ENCODE data around the gene ZSCAN30. TPM values are rescaled to one million over a fixed set of nuclear protein-coding genes. Genes with fewer than 3 reads are reported as not detected.

The ZSCAN30 gene
- total RNA-seq, 1 donor from 2014 or later: 30.0 TPM

DNA sequence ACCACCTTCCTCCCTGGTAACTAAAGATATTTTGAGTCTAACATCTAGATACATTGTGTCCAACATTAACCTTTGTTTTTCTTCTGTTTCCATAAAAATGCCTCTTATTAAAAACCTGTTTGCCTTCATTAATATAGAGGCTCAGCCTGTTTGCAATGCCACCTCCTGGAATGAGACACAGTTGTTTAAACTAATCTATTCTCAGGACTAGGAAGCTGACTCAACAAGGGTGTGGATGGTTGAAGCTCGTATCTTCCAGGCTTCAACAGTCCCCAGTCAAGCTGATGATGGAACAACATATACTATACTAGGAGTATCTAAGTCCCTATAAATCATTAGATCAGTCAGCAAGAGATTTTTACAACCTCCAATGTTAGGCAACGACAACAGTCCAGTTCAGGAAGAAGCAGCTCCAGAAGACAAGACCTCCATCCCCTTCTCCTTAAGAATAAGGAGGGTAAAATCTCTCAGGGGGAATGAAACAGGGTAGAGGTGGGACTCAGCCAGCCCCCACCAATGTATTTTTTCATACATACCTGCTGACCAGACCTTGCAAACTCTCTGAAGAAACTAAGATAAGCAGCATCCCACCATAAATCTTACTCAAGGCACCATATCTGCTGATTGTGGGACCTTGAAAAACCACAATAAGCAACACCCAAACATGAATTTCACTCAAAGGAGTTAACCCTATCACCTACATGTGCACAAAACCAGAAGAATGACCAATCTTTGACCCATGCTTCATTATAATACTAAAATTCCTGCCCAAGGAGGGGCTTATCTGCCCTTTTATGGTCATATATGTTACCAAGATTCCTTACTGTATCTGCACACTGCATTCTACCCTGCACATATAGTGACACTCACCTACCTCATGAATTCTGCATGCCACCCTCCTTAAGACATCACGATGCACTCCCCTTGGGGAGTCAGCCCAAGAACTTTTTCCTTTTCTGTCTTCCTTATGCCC, 32.7 kb upstream of the ZSCAN30 start:
- no peaks in the 10 kb centered on the region for H3K36me3 Mint-ChIP-seq (ENCODE audit: low read depth, unreplicated experiment)
- H3K27ac Mint-ChIP-seq (ENCODE audit: unreplicated experiment): no peak overlapping the region
- H3K9me3 Mint-ChIP-seq (ENCODE audit: unreplicated experiment): no peaks in the 10 kb centered on the region
- TF ChIP-seq CTCF (IDR thresholded peaks at IDR 0.05; ENCODE audit: unreplicated experiment): no peak
- peaks cover 2% of the 10 kb centered on the region for H3K27me3 Mint-ChIP-seq (ENCODE audit: unreplicated experiment)
- H3K4me1 Mint-ChIP-seq (ENCODE audit: unreplicated experiment): no peaks in the 10 kb centered on the region
- no peak overlapping the region for H3K4me3 Mint-ChIP-seq (ENCODE audit: unreplicated experiment)
- DNase-seq (ENCODE audit: low spot score): no peak

DNA sequence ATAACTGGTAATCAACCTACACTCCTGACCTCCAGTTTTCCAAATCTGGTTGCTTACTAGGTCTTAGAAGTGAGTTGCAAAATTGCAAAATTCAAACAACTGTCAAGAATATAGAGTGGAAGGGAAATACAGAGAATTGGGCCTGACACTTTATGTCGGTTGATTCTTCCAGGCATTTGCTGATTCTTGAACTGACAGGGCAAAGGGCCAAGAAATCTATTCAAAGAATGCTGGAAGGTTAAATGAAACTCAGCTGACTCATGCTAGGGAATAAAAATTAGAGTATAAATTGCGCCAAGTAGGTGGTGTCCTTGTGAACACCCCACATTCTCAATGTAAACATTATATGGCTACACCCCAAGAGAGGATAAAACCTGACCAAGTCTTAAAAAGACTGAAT, 21.5 kb upstream of the ZSCAN30 start:
- H3K4me3 Mint-ChIP-seq (ENCODE audit: unreplicated experiment): no peak overlapping the region
- no peak overlapping the region for H3K27ac Mint-ChIP-seq (ENCODE audit: unreplicated experiment)
- peaks cover 20% of the 10 kb centered on the region for H3K36me3 Mint-ChIP-seq (ENCODE audit: low read depth, unreplicated experiment)
- H3K9me3 Mint-ChIP-seq (ENCODE audit: unreplicated experiment): peaks cover 12% of the 10 kb centered on the region
- peaks cover 3% of the 10 kb centered on the region for H3K27me3 Mint-ChIP-seq (ENCODE audit: unreplicated experiment)
- H3K4me1 Mint-ChIP-seq (ENCODE audit: unreplicated experiment): no peaks in the 10 kb centered on the region
- DNase-seq (ENCODE audit: low spot score): no peak
- no peak for TF ChIP-seq CTCF (IDR thresholded peaks at IDR 0.05; ENCODE audit: unreplicated experiment)

- Mint-ChIP-seq H3K4me3 (ENCODE audit: unreplicated experiment) (peak overlapping the region; percentile 83), H3K27me3 (ENCODE audit: unreplicated experiment) (peaks cover 6% of the 10 kb centered on the region), H3K9me3 (ENCODE audit: unreplicated experiment) (peaks cover 22% of the 10 kb centered on the region), H3K36me3 (ENCODE audit: low read depth, unreplicated experiment) (peaks cover 63% of the 10 kb centered on the region), H3K27ac (ENCODE audit: unreplicated experiment) (no peak overlapping the region), H3K4me1 (ENCODE audit: unreplicated experiment) (no peaks in the 10 kb centered on the region)
- no peak for TF ChIP-seq CTCF (IDR thresholded peaks at IDR 0.05; ENCODE audit: unreplicated experiment)
- no peak for DNase-seq (ENCODE audit: low spot score)
Measured at GRCh38 chr18:35306588-35307250, 16.7 kb upstream of the ZSCAN30 start.

GRCh38 chr18:35303610-35304009, 13.6 kb upstream of the ZSCAN30 start:
- TF ChIP-seq CTCF (IDR thresholded peaks at IDR 0.05; ENCODE audit: unreplicated experiment): no peak

DNA sequence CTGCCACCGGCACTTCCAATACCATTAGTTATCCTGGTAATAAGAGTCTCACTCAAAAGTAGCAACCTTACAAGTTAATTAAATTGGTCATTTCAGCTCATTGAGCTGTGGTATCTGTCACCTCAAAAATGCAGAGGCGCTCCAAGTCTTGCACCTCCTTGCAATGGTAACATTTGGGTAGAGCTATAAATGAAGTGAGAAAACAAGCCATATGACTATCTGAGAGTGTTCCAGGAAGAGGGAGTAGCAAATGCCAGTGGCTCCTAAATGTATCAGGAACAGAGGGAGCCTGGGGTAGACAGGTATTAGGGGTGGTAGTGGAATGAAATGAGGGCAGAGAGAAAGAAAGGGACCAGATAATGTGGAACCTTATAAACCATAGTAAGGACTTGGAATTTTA, 6.0 kb upstream of the ZSCAN30 start:
- H3K36me3 Mint-ChIP-seq (ENCODE audit: low read depth, unreplicated experiment): peaks cover 32% of the 10 kb centered on the region
- no peak for TF ChIP-seq CTCF (IDR thresholded peaks at IDR 0.05; ENCODE audit: unreplicated experiment)
- no peak for DNase-seq (ENCODE audit: low spot score)
- H3K4me1 Mint-ChIP-seq (ENCODE audit: unreplicated experiment): peaks cover 6% of the 10 kb centered on the region
- no peak overlapping the region for H3K27ac Mint-ChIP-seq (ENCODE audit: unreplicated experiment)
- no peaks in the 10 kb centered on the region for H3K9me3 Mint-ChIP-seq (ENCODE audit: unreplicated experiment)
- H3K4me3 Mint-ChIP-seq (ENCODE audit: unreplicated experiment): no peak overlapping the region
- H3K27me3 Mint-ChIP-seq (ENCODE audit: unreplicated experiment): no peaks in the 10 kb centered on the region

More at GRCh38 chr18:35303610-35304009, 13.6 kb upstream of the ZSCAN30 start:
- Mint-ChIP-seq H3K36me3 (ENCODE audit: low read depth, unreplicated experiment) (peaks cover 84% of the 10 kb centered on the region), H3K4me3 (ENCODE audit: unreplicated experiment) (no peak overlapping the region), H3K4me1 (ENCODE audit: unreplicated experiment) (no peaks in the 10 kb centered on the region), H3K27ac (ENCODE audit: unreplicated experiment) (no peak overlapping the region), H3K27me3 (ENCODE audit: unreplicated experiment) (peaks cover 4% of the 10 kb centered on the region), H3K9me3 (ENCODE audit: unreplicated experiment) (peaks cover 22% of the 10 kb centered on the region)
- DNase-seq (ENCODE audit: low spot score): no peak

Data from endothelial cell (in vitro differentiated cells).